GM18508 (cell line): ENCODE measurements around the gene PRSS12.
A peak's percentile ranks its signal among the peaks of the same experiment; 100 is the strongest.
"Not testable (repeated sequence)": the region's sequence is repeated elsewhere in the genome, so short reads cannot be mapped to it uniquely, and the experiment has no call there.

Experiments used
- ATAC-seq: cut with Tn5 transposase; IDR thresholded peaks from one replicate; pipeline ENCODE4 v1.9.1; 2021; ENCODE audit warnings: moderate number of reproducible peaks; ENCODE audit not compliant: insufficient read depth, unreplicated experiment

Gene PRSS12

GRCh38 chr4:118327554-118328241 is 25.1 kb downstream of the PRSS12 start:
- ATAC-seq, result no peak

DNA sequence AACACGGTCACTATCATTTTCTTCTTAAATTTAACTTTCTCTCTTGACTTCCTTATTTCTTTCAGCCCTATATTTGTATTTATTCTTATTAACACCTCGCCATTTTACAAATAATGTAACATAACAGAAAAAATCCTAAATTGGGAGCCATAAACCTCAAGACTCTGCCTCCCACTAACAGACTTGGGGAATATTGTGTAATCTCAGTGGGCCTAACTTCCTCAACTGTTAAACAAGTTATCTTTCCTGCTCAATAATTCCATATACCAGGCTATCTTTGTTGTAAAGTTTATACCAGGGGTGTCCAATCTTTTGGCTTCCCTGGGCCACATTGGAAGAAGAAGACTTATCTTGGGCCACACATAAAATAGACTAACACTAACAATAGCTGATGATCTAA is 26.2 kb downstream of the PRSS12 start:
- ATAC-seq, result no peak

GRCh38 chr4:118325431-118325830 is 27.4 kb downstream of the PRSS12 start:
- ATAC-seq, result no peak

GRCh38 chr4:118322831-118323502 is 29.8 kb downstream of the PRSS12 start:
- ATAC-seq, result no peak

DNA sequence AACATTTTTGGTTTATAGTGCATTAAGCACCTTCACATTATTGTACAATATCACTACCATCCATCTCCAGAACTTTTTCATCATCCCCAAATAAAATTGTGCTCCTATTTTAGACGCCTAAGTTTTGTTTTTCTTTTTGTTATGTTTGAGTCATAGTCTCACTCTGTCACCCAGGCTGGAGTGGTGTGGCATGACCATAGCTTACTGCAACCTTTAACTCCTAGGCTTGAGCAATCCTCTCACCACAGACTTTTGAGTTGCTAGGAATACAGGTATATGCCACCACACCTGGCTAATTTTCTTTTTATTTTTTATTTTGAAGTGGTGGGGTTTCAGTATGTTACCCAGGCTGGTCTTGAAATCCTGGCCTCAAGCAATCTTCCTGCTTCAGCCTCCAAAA is 33.9 kb downstream of the PRSS12 start:
- ATAC-seq, result no peak

- no peak for ATAC-seq
Measured at GRCh38 chr4:118317691-118318090, 35.1 kb downstream of the PRSS12 start.

GRCh38 chr4:118314221-118314620 is 38.6 kb downstream of the PRSS12 start:
- ATAC-seq, result no peak

- ATAC-seq, result no peak
Measured at GRCh38 chr4:118313098-118313497, 39.7 kb downstream of the PRSS12 start.

DNA sequence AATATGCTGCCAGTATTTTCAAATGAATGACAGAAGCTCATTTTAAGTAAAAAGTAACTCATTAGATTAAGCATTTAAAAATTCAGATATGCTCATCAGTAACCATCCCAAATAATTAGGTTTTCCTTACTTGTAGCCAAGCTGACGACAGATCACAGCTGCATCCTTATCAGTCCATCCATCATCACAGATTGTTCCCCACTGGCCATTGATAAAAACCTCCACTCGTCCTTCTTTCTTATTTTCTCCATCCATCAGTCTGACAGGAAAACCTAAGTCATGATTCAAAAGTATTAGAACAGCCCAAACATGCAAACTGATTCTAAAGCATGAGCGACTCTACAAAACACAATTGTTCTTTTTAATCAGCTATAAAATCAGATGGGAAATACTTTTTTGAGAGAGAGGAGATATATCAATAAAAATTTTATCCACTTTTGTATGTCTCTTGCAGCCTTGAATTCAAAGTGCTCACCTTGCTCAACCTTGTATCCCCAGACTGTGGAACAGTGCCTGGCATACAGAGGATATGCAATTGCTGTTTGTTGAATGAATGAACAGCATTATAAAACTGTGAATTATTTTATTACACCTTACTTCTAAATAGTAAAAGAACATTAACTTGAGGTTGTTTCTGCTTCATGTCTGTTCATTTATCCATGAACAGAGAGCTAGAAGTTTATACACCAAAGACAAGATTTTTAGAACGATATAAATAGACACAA is 44.3 kb downstream of the PRSS12 start:
- no peak for ATAC-seq

- ATAC-seq, result no peak
Measured at GRCh38 chr4:118307643-118308042, 45.2 kb downstream of the PRSS12 start.

DNA sequence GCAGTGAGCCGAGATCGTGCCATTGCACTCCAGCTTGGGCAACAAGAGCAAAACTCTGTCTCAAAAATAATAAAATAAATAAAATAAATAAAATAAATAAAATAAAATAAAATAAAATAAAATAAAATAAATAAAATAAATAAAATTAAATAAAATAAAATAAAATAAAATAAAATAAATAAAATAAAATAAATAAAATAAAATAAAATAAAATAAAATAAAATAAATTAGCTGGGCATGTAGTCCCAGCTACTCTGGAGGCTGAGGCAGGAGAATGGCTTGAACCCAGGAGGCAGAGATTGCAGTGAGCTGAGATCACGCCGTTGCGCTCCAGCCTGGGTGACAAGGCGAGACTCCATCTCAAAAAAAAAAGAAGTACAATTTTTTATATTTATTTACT is 53.2 kb downstream of the PRSS12 start:
- not testable (repeated sequence) for ATAC-seq

DNA sequence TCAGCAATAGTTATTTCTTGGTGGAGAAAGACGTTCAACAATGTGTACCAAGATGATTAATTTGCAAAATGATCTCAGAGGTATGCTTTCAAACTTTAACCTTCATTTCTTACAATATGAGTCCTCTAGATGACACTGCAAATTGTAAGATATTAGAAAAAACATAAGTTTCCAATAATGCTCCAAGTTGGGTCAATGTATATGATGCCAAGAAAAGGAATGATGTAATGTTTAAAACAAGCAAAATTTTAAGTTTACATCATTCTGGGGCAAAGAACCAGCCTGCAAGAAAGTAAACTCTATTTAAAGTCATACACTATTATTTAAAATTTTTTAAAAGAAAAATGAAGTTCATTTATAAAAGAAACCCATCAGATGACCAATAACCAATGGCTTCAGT is 56.1 kb downstream of the PRSS12 start:
- ATAC-seq, result no peak

GRCh38 chr4:118290951-118291350 is 61.9 kb downstream of the PRSS12 start:
- no peak for ATAC-seq

DNA sequence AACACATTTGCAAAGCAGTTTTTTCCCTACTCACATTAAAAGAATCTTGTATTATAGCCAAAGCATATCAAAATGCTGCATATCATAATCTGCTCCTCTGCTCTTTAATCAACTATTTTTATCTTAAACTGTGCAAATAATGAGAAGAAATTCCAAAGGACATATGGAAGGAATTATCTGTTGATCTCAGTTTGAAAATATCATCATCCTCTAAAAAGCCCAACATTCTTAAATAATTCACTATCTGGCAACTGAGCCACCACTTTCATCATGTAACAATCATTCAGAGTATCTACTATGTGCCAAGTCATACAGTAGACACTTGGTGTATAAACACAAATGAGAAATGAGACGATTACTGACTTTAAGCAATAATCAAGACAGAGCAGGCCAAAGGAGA is 63.0 kb downstream of the PRSS12 start:
- ATAC-seq, result no peak

- no peak for ATAC-seq
Measured at GRCh38 chr4:118287711-118288451, 64.9 kb downstream of the PRSS12 start.

- no peak for ATAC-seq
Measured at GRCh38 chr4:118286685-118287084, 66.1 kb downstream of the PRSS12 start.

DNA sequence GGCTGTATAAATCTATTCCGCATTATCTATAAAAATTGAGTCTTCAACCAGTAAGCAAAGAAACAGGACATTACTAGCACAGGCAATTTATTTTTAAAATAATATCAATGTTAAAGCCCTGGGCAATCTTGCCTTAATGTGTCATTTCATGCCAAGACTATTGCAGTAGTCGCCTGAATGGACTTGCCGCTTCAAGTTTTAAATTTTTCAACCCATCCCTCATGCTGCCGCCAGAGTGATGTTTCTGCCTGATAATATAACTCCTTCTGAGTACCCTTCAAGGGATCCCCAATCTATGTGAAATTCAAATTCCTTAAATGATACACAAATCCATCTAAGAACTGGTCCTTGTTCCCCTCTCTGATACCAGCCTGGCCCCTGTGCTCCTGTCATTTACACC is 66.9 kb downstream of the PRSS12 start:
- no peak for ATAC-seq

DNA sequence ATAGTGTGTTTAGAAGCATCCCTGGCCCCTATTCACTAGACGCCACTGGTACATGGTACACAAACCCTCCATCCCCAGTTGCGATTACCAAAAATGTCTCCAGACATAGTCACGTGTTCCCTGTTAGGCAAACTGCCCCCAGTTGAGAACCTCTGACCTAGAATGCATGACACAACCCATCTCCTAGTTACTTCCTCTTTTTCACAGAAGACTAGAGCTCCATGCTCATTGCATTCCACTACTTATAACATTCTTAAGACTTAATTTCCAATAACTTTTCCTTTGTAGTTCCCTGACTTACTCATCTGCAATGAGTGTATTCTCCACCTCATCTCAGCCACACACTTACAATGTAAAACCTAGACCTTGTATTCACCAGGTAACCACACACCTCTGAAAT is 68.6 kb downstream of the PRSS12 start:
- peak; percentile 40 for ATAC-seq

- ATAC-seq, result no peak
Measured at GRCh38 chr4:118282692-118283091, 70.1 kb downstream of the PRSS12 start.

DNA sequence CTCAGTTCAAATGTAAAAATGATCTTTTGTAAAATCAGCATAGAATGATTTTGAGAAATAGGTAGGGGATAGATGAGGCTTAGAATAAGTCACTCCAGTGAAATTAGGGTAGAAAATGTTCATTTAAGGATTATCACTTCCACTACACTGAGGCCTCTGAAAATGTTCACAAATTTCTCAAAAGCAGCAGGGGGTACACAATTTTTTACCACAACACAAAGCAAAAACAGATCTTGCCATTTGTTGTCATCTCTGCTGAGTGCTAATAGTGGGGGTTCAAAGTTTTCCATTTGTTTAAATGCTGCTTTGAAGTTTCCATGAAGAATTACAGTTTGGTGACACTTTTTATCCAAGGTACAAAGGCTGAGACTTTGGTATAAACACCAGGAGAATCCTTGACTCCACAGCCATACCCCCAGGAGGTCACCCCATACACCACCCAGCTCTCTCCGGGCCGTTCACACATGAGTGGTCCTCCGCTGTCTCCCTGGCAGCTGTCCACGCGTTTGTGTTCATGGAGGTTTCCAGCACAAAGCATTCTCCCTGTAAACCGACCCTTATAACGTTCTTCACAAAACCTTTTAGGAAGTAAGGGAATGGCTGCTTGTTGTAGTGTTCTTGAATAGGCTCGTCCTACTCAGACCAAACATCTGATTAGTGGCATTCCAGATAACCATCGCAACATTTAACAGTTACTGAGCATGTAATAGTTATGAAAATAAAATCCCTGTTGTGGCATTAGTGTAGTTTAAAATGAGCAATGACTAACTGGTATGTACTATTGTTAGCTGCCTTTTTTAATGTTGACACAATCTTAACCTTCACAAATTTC is 71.0 kb downstream of the PRSS12 start:
- ATAC-seq, result no peak
